Measurements from ENCODE around the gene RAPGEF2. TPM values are rescaled to one million over a fixed set of nuclear protein-coding genes. Genes with fewer than 3 reads are reported as not detected.

The RAPGEF2 gene
- total and polyA plus RNA-seq, 2 donors (not counting 1 experiment from before 2014, with no cell fraction given), result 10.9 to 45.8 TPM

GRCh38 chr4:159142681-159143384, 40.0 kb downstream of the RAPGEF2 start:
- H4K20me1 ChIP-seq (ENCODE audit: control insufficient read depth, insufficient read depth, low read length, poor library complexity, severe bottlenecking), result peaks cover 16% of the 10 kb centered on the region
- H3K27ac ChIP-seq (ENCODE audit: low read length in 2 of 2), result no peak overlapping the region
- H2AFZ ChIP-seq (ENCODE audit: insufficient read depth, low read depth, low read length, poor library complexity, severe bottlenecking), result no peak overlapping the region
- DNase-seq (no peak), ATAC-seq (ENCODE audit: low read depth) (no peak)
- H3K4me3 ChIP-seq (ENCODE audit: control extremely low read depth in 1 of 5, extremely low read depth in 1 of 5, insufficient read depth in 1 of 5, low read depth in 2 of 5, low read length in 4 of 5), result no peak overlapping the region
- no peak overlapping the region for H3K4me2 ChIP-seq (replicated peaks; ENCODE audit: low read depth, low read length, poor library complexity, severe bottlenecking)
- H3K4me1 Mint-ChIP-seq, result peaks cover 27% of the 10 kb centered on the region
- no peaks in the 10 kb centered on the region for H3K27me3 Mint-ChIP-seq
- WGBS (ENCODE audit: insufficient coverage), result 100% methylated on average over 1 of the region's 5 CpGs
- ChIA-PET CTCF (no interaction called here), POLR2A (no interaction called here)
- intact Hi-C loops (cut with micrococcal nuclease), result no loop called here
- H3K27ac Mint-ChIP-seq, result no peak overlapping the region
- TF ChIP-seq EZH2 (IDR thresholded peaks at IDR 0.05; ENCODE audit: borderline replicate concordance, insufficient read depth, low read depth, low read length, poor library complexity, severe bottlenecking) (no peak), CTCF (IDR thresholded peaks at IDR 0.05) (no peak)
- H3K9me3 ChIP-seq (ENCODE audit: control extremely low read depth in 1 of 3, control insufficient read depth in 2 of 3, insufficient read depth in 1 of 3, low read length in 2 of 3), result no peaks in the 10 kb centered on the region
- H3K9me3 Mint-ChIP-seq (ENCODE audit: insufficient read depth), result no peaks in the 10 kb centered on the region
- H3K4me1 ChIP-seq (ENCODE audit: control insufficient read depth in 2 of 2, insufficient read depth in 2 of 2, low read length in 2 of 2), result no peaks in the 10 kb centered on the region
- peaks cover 40% of the 10 kb centered on the region for H3K79me2 ChIP-seq (ENCODE audit: control insufficient read depth, insufficient read depth, low read length)
- H3K27me3 ChIP-seq (replicated peaks in 1 of 4; ENCODE audit: control extremely low read depth in 1 of 4, control insufficient read depth in 3 of 4, insufficient read depth in 4 of 4, low read length in 3 of 4), result no peaks in the 10 kb centered on the region
- no peak overlapping the region for H3K9ac ChIP-seq (ENCODE audit: low read length)
- H3K36me3 ChIP-seq (replicated peaks in 1 of 2; ENCODE audit: control extremely low read depth in 1 of 2, control insufficient read depth in 1 of 2, extremely low read depth in 1 of 2, insufficient read depth in 2 of 2, low read length in 1 of 2), result no peaks in the 10 kb centered on the region
- no peak overlapping the region for H3K4me3 Mint-ChIP-seq

- peaks cover 40% of the 10 kb centered on the region for H3K79me2 ChIP-seq (ENCODE audit: control insufficient read depth, insufficient read depth, low read length)
- POLR2A ChIA-PET, result no interaction called here
Measured at GRCh38 chr4:159143687-159144086, 40.8 kb downstream of the RAPGEF2 start.

More at GRCh38 chr4:159143687-159144086, 40.8 kb downstream of the RAPGEF2 start:
- Histone ChIP-seq H3K4me3 (ENCODE audit: control extremely low read depth in 1 of 5, extremely low read depth in 1 of 5, insufficient read depth in 1 of 5, low read depth in 2 of 5, low read length in 4 of 5) (no peak overlapping the region), H3K27ac (ENCODE audit: low read length in 2 of 2) (no peak overlapping the region), H3K4me2 (replicated peaks; ENCODE audit: low read depth, low read length, poor library complexity, severe bottlenecking) (no peak overlapping the region), H4K20me1 (ENCODE audit: control insufficient read depth, insufficient read depth, low read length, poor library complexity, severe bottlenecking) (peaks cover 16% of the 10 kb centered on the region), H3K36me3 (replicated peaks in 1 of 2; ENCODE audit: control extremely low read depth in 1 of 2, control insufficient read depth in 1 of 2, extremely low read depth in 1 of 2, insufficient read depth in 2 of 2, low read length in 1 of 2) (no peaks in the 10 kb centered on the region), H3K4me1 (ENCODE audit: control insufficient read depth in 2 of 2, insufficient read depth in 2 of 2, low read length in 2 of 2) (no peaks in the 10 kb centered on the region), H3K27me3 (replicated peaks in 1 of 4; ENCODE audit: control extremely low read depth in 1 of 4, control insufficient read depth in 3 of 4, insufficient read depth in 4 of 4, low read length in 3 of 4) (no peaks in the 10 kb centered on the region), H3K9me3 (ENCODE audit: control extremely low read depth in 1 of 3, control insufficient read depth in 2 of 3, insufficient read depth in 1 of 3, low read length in 2 of 3) (no peaks in the 10 kb centered on the region), H2AFZ (ENCODE audit: insufficient read depth, low read depth, low read length, poor library complexity, severe bottlenecking) (no peak overlapping the region), H3K9ac (ENCODE audit: low read length) (no peak overlapping the region)
- intact Hi-C loops (cut with micrococcal nuclease), result no loop called here
- no peak for DNase-seq
- Mint-ChIP-seq H3K27me3 (no peaks in the 10 kb centered on the region), H3K4me1 (peaks cover 26% of the 10 kb centered on the region), H3K4me3 (no peak overlapping the region), H3K27ac (no peak overlapping the region), H3K9me3 (ENCODE audit: insufficient read depth) (no peaks in the 10 kb centered on the region)
- CTCF ChIA-PET, result no interaction called here
- 70% methylated on average over 1 of the region's 3 CpGs for WGBS (ENCODE audit: insufficient coverage)
- no peak for ATAC-seq (ENCODE audit: low read depth)
- TF ChIP-seq CTCF (IDR thresholded peaks at IDR 0.05) (no peak), EZH2 (IDR thresholded peaks at IDR 0.05; ENCODE audit: borderline replicate concordance, insufficient read depth, low read depth, low read length, poor library complexity, severe bottlenecking) (no peak)

Measured in B cell (primary cell).